GM21576 (cell line): ENCODE data around the gene EFNA1.

ENCODE experiments used
- ATAC-seq: cut with Tn5 transposase; IDR thresholded peaks from one replicate; pipeline ENCODE4 v1.9.1; 2021; ENCODE audit warnings: mild to moderate bottlenecking, moderate library complexity; ENCODE audit not compliant: unreplicated experiment

Gene EFNA1

DNA sequence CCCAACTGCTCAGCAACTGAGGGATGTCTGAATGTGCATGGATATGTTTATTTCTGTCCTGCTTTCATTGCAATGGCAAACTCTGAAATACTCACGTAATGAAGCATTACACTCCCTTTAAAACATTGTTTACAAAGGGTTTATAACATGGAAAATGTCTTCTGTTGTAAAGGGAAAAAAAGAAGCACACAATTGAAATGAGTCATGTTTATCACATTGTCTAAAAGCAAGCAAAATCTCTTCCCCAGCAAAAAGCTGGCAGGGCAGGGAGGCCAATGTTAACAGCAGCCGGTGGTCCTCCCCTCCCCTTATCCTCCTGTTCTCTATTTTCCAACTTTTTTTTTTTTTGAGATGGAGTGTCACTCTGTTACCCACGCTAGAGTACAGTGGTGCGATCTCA lies 3.9 kb upstream of the EFNA1 start:
- ATAC-seq = no peak

DNA sequence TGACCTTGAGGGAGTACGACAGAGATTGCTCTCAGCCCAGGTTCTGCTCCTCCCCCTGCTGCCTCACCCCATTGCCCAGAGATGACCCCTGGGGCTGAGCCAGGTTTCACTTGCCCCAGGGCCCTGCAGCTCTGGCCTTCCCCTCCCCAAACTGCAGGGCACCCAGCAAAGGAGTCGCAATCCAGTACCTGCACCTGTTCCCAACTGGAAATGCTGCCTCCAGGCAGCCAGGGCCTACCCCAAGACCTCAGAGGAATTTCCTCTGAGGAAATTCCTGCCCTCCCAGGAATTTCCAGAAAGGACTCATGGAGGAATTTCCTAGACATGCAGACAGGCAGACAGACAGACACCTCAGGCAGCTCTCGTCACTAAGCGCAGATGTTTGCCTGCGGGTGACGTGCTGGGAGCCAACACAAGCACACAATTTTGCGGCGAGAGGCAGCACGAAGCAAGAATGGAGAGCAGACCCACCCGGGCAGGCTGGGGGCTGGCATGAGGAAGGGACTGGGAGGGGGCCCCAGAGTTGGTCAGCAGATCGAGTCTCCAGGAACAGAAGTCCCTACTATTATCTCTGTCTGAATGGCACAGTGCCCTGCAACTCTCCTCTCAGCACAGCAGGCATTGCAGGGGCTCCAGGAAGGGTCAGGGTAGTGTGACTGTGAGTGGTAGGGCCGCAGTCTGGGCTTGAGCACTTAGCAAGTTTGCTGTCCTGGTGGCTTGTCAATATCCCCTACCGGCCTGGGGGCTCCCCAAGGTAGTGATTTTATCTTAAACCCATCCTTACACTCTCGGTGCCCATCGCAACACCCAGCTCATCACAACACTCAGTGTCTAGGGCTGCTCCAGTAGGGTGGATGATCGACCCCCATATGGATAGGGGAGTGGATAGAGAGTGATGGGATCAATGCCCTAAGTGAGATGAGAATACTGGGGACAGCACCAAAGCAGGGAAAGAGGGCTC lies 2.9 kb upstream of the EFNA1 start:
- ATAC-seq = no peak

DNA sequence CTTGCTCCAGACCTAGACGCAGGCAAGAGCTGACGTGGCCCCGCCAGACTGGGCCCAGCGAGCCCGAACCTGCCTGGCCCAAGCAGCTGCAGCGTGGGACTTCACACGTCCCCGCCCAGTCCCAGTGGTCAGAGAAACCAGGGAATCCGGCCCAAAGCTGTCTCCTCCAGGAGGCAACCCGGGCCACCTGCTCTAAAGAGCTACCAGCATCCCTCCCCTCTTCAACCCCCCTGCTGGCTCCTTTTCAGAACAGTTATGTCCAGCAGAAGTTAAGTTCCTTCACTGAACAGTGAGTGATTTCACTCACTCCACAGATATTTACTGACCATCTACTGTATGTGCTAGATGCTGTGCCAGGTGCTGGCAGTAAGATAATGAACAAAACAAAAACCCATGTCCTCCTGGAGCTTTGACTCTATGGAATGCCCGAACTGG lies 2.1 kb upstream of the EFNA1 start:
- ATAC-seq = no peak

- no peak for ATAC-seq
Measured at GRCh38 chr1:155125946-155126555, 1.6 kb upstream of the EFNA1 start.

GRCh38 chr1:155126556-155127104 lies 1.0 kb upstream of the EFNA1 start:
- no peak for ATAC-seq

DNA sequence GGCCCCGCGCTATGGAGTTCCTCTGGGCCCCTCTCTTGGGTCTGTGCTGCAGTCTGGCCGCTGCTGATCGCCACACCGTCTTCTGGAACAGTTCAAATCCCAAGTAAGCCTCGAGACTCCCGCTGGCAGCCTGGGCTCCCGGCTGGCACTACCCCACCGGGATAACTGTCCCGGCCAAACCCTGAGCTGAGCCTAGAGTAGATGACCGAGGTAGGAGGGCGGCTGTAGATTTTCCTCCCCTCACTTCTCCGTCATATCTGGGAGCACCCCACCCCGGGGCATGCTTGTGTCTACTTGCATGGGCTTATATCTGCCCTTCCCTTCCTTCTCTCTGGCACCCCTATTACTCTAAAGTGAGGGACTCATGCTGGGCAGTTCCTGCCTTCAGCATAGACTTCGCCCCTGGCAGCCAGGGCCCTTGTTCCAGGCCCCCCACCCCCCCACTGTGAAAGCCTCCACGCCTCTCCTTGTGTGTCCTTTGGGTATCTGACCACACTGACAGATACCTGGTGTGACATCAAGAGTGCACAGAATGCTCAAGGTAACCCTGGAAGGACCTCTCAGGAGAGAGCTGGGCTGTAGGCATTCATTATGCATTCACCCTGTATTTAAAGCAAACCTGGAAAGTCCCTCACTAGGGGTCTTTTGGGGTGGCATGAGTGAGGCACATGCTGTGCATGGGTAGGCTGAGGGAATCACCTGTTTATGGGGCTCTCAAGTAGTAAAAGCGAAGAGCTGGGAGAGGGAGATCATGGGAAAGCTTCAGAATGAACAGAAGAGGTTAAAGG lies 485 bp downstream of the EFNA1 start:
- ATAC-seq = no peak

DNA sequence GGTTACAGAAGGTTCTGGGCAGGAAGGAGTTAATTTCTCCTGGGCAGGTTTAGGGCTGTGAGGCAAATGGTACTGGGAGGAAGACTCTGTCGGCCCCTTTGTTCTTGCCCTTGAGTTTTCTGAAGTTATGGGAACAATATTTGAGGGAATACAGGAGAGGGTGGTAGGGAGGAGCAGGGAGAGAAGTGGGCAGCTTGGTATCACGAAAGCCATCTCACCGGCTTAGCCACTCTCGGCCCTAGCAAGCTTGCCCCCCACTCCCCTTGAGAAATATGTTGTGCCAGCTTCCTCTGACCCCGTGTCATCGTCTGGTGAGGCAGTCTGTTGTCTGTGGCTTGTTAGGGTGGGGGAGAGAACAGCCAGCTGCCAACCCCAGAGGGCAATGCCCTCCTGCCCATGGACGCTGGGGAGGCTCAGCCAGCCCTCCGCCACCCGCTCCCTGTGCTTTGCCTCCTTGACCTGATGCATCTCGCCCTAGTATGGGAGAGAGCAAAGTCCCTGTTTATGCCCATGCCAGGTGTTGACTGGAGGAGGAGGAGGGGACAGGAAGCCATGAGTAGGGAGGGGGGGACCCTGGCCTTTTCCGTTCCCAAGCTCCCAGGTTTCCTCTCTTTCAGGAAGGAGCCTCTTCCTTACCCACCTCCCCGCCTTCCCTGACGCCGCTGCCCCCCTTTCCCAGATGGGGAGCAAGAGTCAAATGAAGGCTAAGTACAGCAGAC lies 1.2 kb downstream of the EFNA1 start:
- ATAC-seq = no peak

DNA sequence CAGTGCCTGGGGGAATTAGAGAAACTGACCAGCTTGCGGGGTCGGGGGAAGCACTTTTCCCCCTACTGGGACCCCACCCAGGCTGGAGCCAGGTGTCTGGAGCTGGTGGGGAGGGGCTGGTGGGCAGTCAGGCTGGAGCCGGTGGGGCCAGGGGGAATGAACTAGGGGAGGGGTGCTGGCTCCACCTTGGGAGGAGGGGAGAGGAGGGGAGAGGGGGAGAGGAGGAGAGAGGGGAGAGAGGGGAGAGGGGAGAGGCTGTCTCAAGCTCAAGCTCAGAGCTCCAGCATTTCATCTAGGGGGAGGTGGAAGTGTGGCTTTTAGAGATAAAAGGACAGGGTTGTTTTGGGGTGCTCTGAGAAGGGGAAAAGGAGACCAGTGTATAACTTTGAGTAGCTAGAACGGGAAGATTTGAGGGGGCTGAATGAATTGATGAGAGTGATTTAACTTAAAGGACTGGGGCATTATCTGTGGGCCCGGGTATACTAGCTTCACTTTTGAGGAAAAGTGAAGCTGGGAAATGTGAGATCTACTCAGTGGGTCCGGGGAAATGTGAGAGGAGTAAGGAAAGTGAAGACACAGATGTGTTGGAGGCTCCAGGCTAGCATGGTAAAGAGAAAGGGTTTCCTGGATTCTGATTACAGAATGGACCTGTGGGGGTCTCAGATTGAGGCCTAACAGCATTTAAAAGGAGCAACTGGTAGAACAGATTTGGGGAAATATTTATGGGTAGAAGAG lies 2.8 kb downstream of the EFNA1 start:
- no peak for ATAC-seq

GRCh38 chr1:155131285-155131684 lies 3.6 kb downstream of the EFNA1 start:
- no peak for ATAC-seq

DNA sequence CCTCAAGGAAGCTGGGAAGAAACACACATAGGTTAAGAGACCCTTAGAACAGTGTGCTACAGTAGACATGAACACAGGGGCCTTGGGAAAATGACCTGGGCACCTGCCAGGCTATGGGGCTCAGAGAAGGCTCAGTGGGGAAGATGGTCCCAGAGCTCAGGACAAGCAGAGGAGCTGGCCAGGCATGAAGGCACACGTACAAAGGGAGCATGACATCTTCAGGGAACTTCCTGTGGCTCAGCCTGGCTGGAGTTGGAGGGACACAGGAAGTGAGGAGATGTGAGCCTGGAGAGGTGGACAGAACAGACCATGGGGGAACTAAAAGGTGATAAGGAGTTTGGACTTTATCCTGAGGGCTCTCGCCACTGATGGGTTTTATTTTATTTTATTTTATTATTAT lies 4.2 kb downstream of the EFNA1 start:
- ATAC-seq = no peak

DNA sequence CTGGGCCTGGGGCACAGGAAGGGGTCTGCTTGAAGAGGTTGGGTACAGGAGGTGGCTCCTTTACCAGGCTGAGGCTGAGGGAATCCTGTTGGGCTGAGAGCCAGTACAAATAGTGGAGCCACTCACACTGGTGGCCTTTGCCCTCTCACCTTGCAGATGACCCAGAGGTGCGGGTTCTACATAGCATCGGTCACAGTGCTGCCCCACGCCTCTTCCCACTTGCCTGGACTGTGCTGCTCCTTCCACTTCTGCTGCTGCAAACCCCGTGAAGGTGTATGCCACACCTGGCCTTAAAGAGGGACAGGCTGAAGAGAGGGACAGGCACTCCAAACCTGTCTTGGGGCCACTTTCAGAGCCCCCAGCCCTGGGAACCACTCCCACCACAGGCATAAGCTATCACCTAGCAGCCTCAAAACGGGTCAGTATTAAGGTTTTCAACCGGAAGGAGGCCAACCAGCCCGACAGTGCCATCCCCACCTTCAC lies 6.2 kb downstream of the EFNA1 start:
- ATAC-seq = no peak

DNA sequence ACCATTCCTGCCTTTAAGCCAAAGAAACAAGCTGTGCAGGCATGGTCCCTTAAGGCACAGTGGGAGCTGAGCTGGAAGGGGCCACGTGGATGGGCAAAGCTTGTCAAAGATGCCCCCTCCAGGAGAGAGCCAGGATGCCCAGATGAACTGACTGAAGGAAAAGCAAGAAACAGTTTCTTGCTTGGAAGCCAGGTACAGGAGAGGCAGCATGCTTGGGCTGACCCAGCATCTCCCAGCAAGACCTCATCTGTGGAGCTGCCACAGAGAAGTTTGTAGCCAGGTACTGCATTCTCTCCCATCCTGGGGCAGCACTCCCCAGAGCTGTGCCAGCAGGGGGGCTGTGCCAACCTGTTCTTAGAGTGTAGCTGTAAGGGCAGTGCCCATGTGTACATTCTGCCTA lies 6.6 kb downstream of the EFNA1 start:
- ATAC-seq = no peak

DNA sequence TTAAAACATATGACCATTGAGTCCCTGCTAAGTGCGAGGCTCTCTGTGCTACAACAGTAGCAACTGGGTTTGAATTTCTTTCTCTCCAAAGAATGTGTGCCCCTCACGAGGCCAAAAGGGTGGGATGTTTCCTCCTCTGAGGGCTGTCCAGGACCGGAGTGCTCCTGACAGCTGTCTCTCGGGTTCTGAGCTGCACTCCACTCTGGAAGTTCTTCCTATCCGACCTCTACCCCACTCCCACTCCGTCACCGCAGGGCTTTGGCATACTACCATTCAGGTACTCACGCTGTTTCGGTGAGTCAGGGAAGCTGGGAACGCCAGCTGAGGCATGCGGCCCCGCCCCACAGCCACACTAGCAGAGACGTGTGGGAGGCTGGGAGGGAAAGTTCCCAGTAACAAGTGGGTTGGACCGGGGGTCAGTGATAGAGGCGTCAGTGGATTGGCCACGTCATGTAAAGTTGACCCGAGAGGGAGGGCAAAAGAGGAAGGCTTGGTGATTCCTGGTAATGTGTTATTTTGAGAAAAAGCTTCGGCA lies 7.3 kb downstream of the EFNA1 start:
- ATAC-seq = no peak

- ATAC-seq = peak; percentile 55
Measured at GRCh38 chr1:155135415-155136028, 7.8 kb downstream of the EFNA1 start, which contains the start of gene SLC50A1. Gene SLC50A1, plus strand, starts transcription at chr1:155135852. Its CDS starts 60 bp downstream, at chr1:155135912.

DNA sequence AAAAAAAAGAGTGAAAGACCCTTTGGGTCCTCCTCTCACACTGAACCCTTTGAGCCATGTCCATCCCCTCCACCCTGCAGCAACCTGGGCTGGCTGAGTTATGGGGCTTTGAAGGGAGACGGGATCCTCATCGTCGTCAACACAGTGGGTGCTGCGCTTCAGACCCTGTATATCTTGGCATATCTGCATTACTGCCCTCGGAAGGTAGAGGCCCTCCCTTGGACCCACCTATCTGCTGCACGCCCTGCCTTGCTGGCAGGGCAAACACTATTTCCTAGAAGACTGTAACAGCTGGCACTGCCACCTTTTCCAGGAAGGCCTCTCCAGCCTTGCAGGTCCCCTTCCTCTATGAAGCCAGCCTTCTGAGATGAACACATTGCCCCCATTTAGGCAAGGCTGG lies 9.1 kb downstream of the EFNA1 start:
- ATAC-seq = no peak

DNA sequence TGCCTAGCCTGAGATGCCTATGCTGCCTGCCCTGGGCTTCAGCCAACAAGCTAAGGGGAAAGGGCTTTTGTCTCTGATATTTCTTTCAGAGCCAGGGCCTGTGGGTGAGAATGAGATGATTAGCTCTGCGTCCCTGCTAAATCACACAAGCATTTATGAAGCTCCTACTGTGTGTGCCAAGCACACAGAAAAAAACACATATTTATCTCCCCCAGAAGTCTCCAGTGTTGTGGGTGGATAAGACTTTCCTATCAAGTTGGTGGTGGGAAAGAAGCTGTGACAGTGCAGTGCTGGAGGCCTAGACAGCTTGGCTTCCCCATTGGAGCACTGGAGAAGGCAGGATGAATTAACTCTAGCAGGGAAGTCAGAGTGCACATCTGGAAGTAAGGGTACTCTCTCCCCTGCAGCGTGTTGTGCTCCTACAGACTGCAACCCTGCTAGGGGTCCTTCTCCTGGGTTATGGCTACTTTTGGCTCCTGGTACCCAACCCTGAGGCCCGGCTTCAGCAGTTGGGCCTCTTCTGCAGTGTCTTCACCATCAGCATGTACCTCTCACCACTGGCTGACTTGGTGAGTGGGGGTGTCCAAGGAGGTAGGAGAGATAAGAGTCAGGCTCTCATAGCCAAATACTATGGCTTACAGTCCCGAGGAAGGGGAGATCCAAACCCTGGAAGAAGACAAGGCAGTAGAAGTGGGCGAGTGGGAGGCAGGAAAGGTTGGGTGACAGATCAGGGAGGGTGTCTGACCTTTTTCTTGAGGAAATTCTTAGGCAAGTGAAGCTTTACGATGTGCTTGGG lies 9.7 kb downstream of the EFNA1 start:
- ATAC-seq = no peak

GRCh38 chr1:155139895-155140629 lies 12.4 kb downstream of the EFNA1 start, which contains the start of gene DPM3:
Gene DPM3, minus strand, starts transcription at chr1:155140531. Its CDS starts 291 bp downstream, at chr1:155140240.
- ATAC-seq = peak; percentile 63
